Astrocyte of the cerebellum (primary cell): ENCODE results near the gene UROS.

Experiments used
- DNase-seq: peaks from one replicate; pipeline ENCODE4 v3.0.0-alpha.2; 2011; ENCODE audit warnings: low read depth
- H3K4me3 ChIP-seq: 2 replicates; pipeline ENCODE4 v1.5.1; 2011; ENCODE audit warnings: mild to moderate bottlenecking, low read depth, low read length, moderate library complexity
- in situ Hi-C: cut with HindIII; loops from 2 replicates; pipeline ENCODE4 v1.10.0; 2017; ENCODE audit warnings: low sequenced_read_pairs
- TF ChIP-seq, protein P1 (sequence below): IDR thresholded peaks from 2 replicates; pipeline ENCODE4 v1.5.1; 2012; ENCODE audit warnings: low read length, low read depth, moderate library complexity, mild to moderate bottlenecking; ENCODE audit errors: missing control alignments

Gene UROS

DNA sequence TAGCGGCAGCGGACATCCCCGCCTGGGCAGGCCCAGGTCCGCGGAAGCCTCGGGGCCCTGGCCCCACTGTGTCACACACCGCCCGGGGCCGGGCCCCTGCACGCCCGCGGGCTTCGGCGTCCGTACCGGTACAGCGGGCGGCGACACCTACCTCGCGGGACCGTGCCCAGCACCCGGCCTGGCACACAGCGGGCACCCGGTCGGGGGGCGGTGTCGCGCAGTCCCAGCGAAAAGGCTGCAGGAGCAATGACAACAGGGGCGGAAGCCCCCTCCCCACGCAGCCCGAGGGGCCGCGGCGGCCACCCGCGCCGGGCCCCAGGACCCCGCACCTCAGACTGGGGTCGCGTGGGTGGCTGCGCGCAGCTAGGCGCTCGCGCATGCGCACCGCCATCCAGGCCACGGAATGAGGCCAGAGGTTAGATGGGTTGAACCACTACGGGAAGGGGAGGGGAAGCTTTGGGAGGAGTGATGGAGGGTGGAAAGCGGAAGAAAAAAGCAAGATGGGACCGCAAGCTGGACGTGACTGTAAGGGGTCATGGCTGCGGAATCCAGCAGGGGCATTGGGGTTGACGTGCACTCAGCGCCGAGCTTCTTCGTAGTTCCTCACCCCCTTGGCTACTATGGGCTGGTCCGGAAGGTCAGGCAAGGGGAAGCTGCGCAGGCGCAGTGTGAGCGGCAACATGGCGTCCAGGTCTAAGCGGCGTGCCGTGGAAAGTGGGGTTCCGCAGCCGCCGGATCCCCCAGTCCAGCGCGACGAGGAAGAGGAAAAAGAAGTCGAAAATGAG, at the start of gene UROS, which contains the start of gene BCCIP:
TSS of gene UROS (minus strand) at position 381 of the 785 bp plus-strand sequence. CDS start 6,759 bp downstream, outside the sequence.
TSS of gene BCCIP (plus strand) at position 669 of the 785 bp plus-strand sequence. CDS start at position 681, 12 bp downstream.
- in situ Hi-C loops: no loop called here
- H3K4me3 ChIP-seq: peak within 1 kb of the TSS; percentile 64
- TF ChIP-seq, protein P1, sequence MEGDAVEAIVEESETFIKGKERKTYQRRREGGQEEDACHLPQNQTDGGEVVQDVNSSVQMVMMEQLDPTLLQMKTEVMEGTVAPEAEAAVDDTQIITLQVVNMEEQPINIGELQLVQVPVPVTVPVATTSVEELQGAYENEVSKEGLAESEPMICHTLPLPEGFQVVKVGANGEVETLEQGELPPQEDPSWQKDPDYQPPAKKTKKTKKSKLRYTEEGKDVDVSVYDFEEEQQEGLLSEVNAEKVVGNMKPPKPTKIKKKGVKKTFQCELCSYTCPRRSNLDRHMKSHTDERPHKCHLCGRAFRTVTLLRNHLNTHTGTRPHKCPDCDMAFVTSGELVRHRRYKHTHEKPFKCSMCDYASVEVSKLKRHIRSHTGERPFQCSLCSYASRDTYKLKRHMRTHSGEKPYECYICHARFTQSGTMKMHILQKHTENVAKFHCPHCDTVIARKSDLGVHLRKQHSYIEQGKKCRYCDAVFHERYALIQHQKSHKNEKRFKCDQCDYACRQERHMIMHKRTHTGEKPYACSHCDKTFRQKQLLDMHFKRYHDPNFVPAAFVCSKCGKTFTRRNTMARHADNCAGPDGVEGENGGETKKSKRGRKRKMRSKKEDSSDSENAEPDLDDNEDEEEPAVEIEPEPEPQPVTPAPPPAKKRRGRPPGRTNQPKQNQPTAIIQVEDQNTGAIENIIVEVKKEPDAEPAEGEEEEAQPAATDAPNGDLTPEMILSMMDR: no peak
- peak; percentile 75 for DNase-seq

DNA sequence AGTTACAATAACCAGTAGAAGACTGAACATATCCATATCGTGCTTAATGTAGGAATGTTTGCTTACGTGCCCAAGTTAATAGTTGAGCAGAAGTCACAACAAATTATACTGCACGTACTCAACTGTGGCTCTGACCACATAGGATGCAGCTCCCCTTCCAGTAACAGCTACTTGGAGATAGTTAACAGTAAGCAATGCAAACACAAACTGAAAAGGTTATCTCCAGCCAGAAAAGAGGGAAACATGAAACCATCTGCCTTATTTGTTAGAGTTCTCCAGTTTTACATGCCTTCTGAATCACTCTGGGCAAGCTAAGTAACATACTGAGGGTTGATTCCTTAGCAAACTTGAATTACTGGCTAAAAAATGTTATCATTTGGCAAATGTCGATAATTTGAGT, 48.3 kb upstream of the UROS start:
- no peak for DNase-seq
- TF ChIP-seq, protein P1: no peak
- in situ Hi-C loops: loop anchor here (5.0 kb wide), 1 partner anchor 66 kb away; no protein-coding TSS in a partner anchor
- no peak overlapping the region for H3K4me3 ChIP-seq

DNA sequence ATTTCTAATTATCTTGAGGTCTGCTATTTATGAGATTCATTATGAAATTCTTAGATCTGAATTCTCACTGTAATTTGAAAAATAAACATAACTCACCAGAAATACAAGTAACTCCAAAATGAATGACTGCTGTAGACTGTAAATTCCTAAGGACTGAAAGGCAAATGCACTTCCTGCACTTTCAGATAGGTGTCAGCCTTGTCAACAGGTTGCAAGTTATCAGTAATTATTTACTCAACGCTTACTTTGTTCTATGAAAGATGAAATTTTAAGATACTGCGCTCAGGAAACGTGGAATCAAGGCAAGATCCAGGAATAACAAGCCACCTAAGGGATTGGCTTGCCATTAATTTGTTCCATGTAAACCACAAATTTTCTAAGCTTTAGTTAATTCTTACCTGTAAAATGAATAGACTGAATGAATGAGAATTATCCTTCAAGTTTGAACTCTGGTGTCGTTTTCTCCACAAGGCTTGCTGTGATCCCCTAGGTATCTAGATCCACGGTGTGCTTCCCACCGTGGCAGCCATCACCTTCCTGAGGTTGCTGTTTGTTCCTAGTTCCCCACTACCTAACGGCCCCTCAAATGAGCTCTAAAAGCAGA, 45.4 kb upstream of the UROS start:
- in situ Hi-C loops: no loop called here
- peak; percentile 51 for DNase-seq
- H3K4me3 ChIP-seq: no peak overlapping the region
- TF ChIP-seq, protein P1: peak; percentile 84

DNA sequence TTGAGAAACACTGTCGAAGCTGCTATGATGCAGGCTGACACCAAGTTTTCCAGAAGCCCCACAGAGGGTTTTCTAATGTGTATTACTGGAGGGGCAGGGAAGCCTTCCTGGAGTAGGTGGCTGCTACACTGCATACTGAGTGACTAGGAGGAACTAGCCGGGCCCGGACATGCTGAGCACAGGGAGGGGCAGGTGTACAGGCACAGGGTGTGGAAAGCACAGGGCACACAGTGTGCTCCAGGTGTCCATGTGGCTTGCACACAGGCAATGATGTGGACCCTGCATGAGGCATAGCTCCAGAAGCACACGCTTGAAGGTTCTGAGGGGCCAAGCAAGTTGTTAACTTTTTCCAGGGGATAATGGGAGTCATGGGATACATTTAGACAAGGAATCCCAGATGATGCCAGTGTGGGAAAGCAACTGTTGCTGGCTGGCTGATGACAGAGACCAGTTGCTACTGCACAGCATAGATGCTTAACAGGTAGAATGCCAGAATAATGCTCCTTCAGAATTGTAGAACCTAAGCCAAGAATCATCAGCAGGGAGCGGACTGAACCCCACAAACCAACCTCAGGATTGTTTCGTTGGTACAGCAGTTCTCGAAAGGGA, 43.5 kb upstream of the UROS start:
- TF ChIP-seq, protein P1: no peak
- no peak for DNase-seq
- in situ Hi-C loops: no loop called here
- no peak overlapping the region for H3K4me3 ChIP-seq

DNA sequence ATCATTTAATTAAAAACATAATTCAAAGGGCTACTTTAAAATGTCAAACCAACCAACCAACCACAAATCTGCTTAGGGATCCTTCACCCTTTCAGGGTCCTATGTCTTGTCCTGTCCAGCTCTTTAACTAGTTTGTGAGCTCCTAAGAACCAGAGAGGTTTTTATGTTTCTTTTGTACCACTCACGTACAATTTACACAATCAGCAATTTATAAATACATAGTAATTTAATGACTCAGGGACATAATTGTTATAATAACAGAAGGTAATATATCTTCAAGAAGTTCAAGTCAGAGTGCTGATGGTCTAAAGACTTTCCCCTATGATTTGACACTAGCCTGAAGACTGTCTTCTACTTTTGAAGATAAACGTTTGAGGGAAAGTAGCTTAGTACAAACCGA, 42.1 kb upstream of the UROS start:
- no peak for DNase-seq
- no peak overlapping the region for H3K4me3 ChIP-seq
- in situ Hi-C loops: no loop called here
- TF ChIP-seq, protein P1: no peak

DNA sequence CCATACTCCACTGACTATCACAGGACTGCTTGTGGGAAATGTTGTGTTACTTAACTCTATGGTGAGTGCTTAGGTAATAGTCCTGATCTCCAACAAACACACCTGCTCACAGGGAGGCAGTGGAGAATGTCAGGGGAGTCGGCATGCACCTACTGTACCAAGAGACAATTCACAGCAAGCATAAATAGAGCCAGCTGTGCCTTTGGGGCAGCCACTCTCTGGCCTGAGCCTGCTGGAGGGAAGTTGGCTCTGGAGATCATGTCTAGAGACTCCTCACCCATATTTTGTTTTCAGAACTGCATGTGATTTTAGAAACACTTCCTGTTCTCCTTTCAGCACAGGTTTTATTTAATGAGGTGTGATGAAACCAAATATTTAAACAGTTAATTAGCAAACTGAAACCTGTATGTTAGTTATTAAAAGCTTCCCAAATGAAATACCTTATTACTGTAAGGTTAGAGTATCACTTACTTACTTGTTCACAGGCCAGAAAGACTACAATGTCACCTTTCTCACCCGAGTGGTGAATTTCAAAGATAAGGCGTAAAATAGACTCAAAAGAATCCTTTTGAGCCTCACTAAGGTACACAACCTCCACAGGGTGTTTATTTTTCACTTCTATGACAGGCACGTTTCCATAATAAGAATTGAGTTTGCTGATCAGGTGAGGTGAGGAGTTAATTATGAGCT, 36.2 kb upstream of the UROS start:
- in situ Hi-C loops: no loop called here

More for the DNA sequence above, 36.2 kb upstream of the UROS start:
- H3K4me3 ChIP-seq: no peak overlapping the region
- TF ChIP-seq, protein P1: no peak
- no peak for DNase-seq
